ENCODE results near the gene STK11.

STK11 gene

DNA sequence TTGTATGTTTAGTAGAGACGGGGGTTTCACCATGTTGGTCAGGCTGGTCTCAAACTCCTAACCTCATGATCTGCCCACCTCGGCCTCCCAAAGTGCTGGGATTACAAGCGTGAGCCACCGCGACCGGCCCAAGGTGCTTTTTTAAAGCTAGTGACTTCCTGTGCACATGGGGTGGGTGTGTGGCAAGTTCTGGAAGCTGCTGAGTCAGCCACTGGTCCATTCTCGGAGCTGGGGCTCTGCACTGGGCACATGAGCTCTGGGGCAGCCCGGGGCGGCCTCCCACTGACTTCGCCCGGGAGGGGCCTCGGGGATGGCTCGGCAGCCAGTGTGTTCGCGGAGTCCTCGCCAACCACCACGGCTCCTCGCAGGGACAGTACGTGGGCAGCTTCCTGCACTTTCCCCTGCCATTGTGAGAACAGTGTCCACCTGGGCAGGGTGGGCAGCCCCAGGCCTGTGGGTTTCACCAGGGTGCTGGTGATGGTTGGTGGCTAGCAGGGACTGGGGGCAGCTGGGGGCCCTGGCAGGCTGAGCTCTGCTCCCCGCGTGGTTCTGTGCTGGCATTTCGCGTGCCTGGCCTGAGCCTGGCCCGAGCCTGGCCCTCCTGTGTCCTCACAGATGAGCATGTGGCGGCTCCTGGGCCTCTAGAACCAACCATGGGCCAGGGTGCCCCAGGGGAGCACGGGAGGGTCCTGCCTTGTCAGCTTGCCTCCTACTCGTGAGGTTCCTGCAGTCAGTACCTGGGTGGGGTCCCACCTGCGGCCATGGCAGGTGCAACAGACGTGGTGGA, 20.1 kb downstream of the STK11 start:
- H3K9me3 ChIP-seq (ENCODE audit: low read length) = no peaks in the 10 kb centered on the region
- peaks cover 23% of the 10 kb centered on the region for H3K36me3 ChIP-seq (ENCODE audit: insufficient read depth, low read length)
- no peaks in the 10 kb centered on the region for H3K27me3 ChIP-seq (ENCODE audit: control insufficient read depth in 1 of 2, insufficient read depth in 2 of 2, low read length in 2 of 2)
- H3K4me1 ChIP-seq (ENCODE audit: insufficient read depth, low read length) = peaks cover 7% of the 10 kb centered on the region
- no peak overlapping the region for H3K27ac ChIP-seq (ENCODE audit: low read depth, low read length)
- H3K9ac ChIP-seq (ENCODE audit: low read length) = no peak overlapping the region
- H3K4me3 ChIP-seq (ENCODE audit: low read depth in 1 of 2, low read length in 2 of 2) = no peak overlapping the region

GRCh38 chr19:1226227-1226518, 20.6 kb downstream of the STK11 start:
- H3K36me3 ChIP-seq (ENCODE audit: insufficient read depth, low read length) = peaks cover 18% of the 10 kb centered on the region
- H3K9me3 ChIP-seq (ENCODE audit: low read length) = no peaks in the 10 kb centered on the region
- no peak overlapping the region for H3K27ac ChIP-seq (ENCODE audit: low read depth, low read length)
- no peak overlapping the region for H3K4me3 ChIP-seq (ENCODE audit: low read depth in 1 of 2, low read length in 2 of 2)
- H3K27me3 ChIP-seq (ENCODE audit: control insufficient read depth in 1 of 2, insufficient read depth in 2 of 2, low read length in 2 of 2) = no peaks in the 10 kb centered on the region
- H3K9ac ChIP-seq (ENCODE audit: low read length) = no peak overlapping the region
- H3K4me1 ChIP-seq (ENCODE audit: insufficient read depth, low read length) = peaks cover 7% of the 10 kb centered on the region

DNA sequence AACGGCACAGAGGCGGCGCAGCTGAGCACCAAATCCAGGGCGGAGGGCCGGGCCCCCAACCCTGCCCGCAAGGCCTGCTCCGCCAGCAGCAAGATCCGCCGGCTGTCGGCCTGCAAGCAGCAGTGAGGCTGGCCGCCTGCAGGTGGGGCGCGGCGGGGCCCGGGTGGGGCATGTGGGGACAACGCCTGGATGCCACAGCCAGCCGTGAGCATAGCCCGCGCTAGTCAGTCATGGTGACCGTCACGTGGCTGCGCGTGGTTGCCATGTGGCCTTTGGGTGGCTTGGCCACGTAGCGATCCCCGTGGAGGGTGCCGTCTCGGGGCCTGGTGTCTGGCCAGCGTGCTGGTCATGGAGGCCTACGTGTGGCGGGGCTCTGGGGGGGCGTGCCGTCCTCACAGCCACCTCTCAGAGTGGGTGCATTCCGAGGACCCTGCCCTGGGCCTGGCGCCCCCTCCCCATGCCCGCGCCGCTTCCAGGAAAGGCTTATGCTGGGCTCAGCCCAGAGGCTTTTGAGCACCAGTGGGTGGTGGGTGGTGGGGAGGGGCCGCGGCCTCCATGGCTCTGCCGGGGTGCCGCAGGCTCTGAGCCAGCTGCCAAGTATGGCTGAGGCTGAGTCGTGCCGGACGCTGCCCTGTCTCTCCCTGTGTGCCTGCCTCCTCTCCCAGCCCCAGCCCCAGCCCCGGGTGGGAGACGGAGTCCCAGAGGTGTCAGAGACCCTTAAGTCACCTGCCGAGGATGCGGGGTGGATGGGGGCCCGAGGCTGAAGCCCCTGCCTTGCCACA, 21.1 kb downstream of the STK11 start:
- H3K36me3 ChIP-seq (ENCODE audit: insufficient read depth, low read length) = peaks cover 13% of the 10 kb centered on the region
- H3K27me3 ChIP-seq (ENCODE audit: control insufficient read depth in 1 of 2, insufficient read depth in 2 of 2, low read length in 2 of 2) = no peaks in the 10 kb centered on the region
- H3K4me3 ChIP-seq (ENCODE audit: low read depth in 1 of 2, low read length in 2 of 2) = no peak overlapping the region

GRCh38 chr19:1227304-1228054, 21.9 kb downstream of the STK11 start:
- Histone ChIP-seq H3K27ac (ENCODE audit: low read depth, low read length) (no peak overlapping the region), H3K27me3 (ENCODE audit: control insufficient read depth in 1 of 2, insufficient read depth in 2 of 2, low read length in 2 of 2) (no peaks in the 10 kb centered on the region), H3K4me1 (ENCODE audit: insufficient read depth, low read length) (peaks cover 13% of the 10 kb centered on the region), H3K9ac (ENCODE audit: low read length) (no peak overlapping the region), H3K9me3 (ENCODE audit: low read length) (no peaks in the 10 kb centered on the region), H3K4me3 (ENCODE audit: low read depth in 1 of 2, low read length in 2 of 2) (no peak overlapping the region), H3K36me3 (ENCODE audit: insufficient read depth, low read length) (peaks cover 10% of the 10 kb centered on the region)

More for the DNA sequence above, 21.1 kb downstream of the STK11 start:
- Histone ChIP-seq H3K9me3 (ENCODE audit: low read length) (no peaks in the 10 kb centered on the region), H3K27ac (ENCODE audit: low read depth, low read length) (no peak overlapping the region), H3K9ac (ENCODE audit: low read length) (no peak overlapping the region), H3K4me1 (ENCODE audit: insufficient read depth, low read length) (peaks cover 7% of the 10 kb centered on the region)

- no peak overlapping the region for H3K27ac ChIP-seq (ENCODE audit: low read depth, low read length)
These were observed 22.8 kb downstream of the STK11 start for GRCh38 chr19:1228161-1228957.

DNA sequence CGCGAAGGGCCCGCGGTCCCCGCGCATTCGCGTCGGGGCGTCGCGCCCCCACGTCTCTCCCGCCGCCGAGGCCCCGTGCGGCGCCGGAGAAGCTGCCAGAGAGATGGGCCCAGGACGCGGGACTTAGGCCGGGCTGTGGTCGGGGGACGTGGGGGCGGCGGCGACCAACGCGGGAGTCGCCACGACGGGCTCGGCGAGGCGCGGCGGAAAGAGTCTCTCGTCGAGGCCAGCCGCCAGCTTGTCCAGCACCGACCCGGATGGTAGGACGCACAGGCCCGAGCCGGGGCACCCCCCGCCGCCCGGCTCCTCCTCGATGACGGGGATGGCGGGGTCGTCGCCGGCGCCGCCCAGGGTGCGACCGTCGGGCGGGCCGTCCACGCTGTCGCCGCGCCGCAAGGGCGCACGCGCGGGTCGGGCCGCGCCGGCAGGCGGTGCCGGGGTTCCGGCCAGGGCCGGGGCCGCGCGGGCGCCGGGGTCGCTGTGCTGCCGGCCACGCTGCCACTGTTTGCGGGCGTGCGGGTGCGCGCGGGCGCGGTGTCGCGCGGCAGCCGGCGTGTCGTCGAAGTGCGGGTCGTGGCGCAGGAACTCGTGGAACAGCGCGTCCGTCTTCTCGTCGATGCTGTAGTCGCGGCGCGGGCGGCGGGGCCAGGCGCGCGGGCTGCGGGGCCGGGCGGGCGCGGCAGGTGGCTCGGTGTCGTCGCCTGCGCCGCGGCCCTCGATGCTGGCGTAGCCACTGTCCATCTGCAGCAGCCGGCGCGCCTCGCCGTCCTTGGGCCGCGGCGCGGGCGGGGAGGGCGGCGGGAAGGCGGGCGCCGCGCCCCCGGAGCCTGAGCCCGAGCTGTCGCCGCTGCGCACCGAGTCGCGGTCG, 23.7 kb downstream of the STK11 start:
- no peaks in the 10 kb centered on the region for H3K36me3 ChIP-seq (ENCODE audit: insufficient read depth, low read length)
- no peak overlapping the region for H3K4me3 ChIP-seq (ENCODE audit: low read depth in 1 of 2, low read length in 2 of 2)
- no peaks in the 10 kb centered on the region for H3K9me3 ChIP-seq (ENCODE audit: low read length)
- H3K27me3 ChIP-seq (ENCODE audit: control insufficient read depth in 1 of 2, insufficient read depth in 2 of 2, low read length in 2 of 2) = no peaks in the 10 kb centered on the region
- H3K4me1 ChIP-seq (ENCODE audit: insufficient read depth, low read length) = peaks cover 13% of the 10 kb centered on the region
- H3K9ac ChIP-seq (ENCODE audit: low read length) = no peak overlapping the region
- H3K27ac ChIP-seq (ENCODE audit: low read depth, low read length) = no peak overlapping the region

More at GRCh38 chr19:1228161-1228957, 22.8 kb downstream of the STK11 start:
- Histone ChIP-seq H3K4me1 (ENCODE audit: insufficient read depth, low read length) (peaks cover 13% of the 10 kb centered on the region), H3K4me3 (ENCODE audit: low read depth in 1 of 2, low read length in 2 of 2) (no peak overlapping the region), H3K9me3 (ENCODE audit: low read length) (no peaks in the 10 kb centered on the region), H3K9ac (ENCODE audit: low read length) (no peak overlapping the region), H3K36me3 (ENCODE audit: insufficient read depth, low read length) (peaks cover 2% of the 10 kb centered on the region), H3K27me3 (ENCODE audit: control insufficient read depth in 1 of 2, insufficient read depth in 2 of 2, low read length in 2 of 2) (no peaks in the 10 kb centered on the region)

GRCh38 chr19:1229924-1230782, 24.6 kb downstream of the STK11 start:
- H3K9me3 ChIP-seq (ENCODE audit: low read length) = no peaks in the 10 kb centered on the region
- no peaks in the 10 kb centered on the region for H3K36me3 ChIP-seq (ENCODE audit: insufficient read depth, low read length)
- no peak overlapping the region for H3K4me3 ChIP-seq (ENCODE audit: low read depth in 1 of 2, low read length in 2 of 2)
- H3K27ac ChIP-seq (ENCODE audit: low read depth, low read length) = no peak overlapping the region
- peaks cover 13% of the 10 kb centered on the region for H3K4me1 ChIP-seq (ENCODE audit: insufficient read depth, low read length)
- H3K9ac ChIP-seq (ENCODE audit: low read length) = no peak overlapping the region
- no peaks in the 10 kb centered on the region for H3K27me3 ChIP-seq (ENCODE audit: control insufficient read depth in 1 of 2, insufficient read depth in 2 of 2, low read length in 2 of 2)

- H3K9me3 ChIP-seq (ENCODE audit: low read length) = no peaks in the 10 kb centered on the region
- H3K27me3 ChIP-seq (ENCODE audit: control insufficient read depth in 1 of 2, insufficient read depth in 2 of 2, low read length in 2 of 2) = peaks cover 0 to 1% of the 10 kb centered on the region in 2 donors
- H3K27ac ChIP-seq (ENCODE audit: low read depth, low read length) = no peak overlapping the region
- H3K4me1 ChIP-seq (ENCODE audit: insufficient read depth, low read length) = peaks cover 13% of the 10 kb centered on the region
- H3K4me3 ChIP-seq (ENCODE audit: low read depth in 1 of 2, low read length in 2 of 2) = no peak overlapping the region
- H3K9ac ChIP-seq (ENCODE audit: low read length) = no peak overlapping the region
- no peaks in the 10 kb centered on the region for H3K36me3 ChIP-seq (ENCODE audit: insufficient read depth, low read length)
These were observed 25.4 kb downstream of the STK11 start for GRCh38 chr19:1230783-1231489.

DNA sequence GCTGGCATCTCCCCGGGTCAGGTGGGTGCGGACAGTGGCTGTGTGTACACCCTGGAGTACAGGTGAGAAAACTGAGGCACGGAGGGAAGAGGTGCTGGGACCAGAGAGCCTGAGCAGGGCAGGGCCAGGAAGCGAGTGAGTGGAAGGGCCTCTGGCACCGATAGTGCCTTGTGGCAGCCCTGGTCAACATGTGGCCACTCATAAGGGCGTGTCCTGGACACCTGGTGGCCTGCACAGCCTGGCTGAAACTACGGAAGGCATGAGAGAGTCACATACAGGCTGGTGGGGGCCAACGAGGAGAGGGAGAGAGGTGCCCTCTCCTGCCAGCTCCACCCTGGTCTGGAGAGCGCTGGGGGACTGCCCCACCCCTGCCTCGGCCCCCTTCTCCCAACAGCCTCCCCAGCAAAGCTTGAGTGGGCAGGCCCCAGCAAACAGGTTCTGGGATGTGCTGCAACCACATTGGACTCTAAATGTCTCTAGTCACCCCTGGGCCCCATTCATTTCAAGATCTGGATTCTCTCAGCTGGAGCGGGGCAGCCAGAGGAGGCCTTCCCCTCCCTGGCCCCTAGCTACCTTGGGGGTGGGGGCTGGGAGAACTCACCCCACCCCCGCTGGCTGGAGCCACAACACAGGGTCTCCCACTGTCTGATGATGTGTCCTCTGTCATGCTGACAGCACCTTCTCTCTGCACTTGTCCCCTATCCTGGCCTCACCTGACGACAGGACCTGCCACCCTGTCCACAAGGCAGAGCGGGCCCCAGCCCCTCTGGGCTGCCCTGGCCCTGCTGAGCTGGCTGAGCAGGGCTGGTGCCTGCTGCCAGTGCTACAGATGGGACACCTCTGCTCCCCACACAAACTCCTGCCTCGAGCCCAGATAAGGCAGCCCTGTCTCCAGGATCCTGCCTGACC, 26.4 kb downstream of the STK11 start:
- Histone ChIP-seq H3K27me3 (ENCODE audit: control insufficient read depth in 1 of 2, insufficient read depth in 2 of 2, low read length in 2 of 2) (peaks cover 0 to 8% of the 10 kb centered on the region in 2 donors), H3K9ac (ENCODE audit: low read length) (no peak overlapping the region), H3K9me3 (ENCODE audit: low read length) (no peaks in the 10 kb centered on the region), H3K27ac (ENCODE audit: low read depth, low read length) (no peak overlapping the region), H3K4me1 (ENCODE audit: insufficient read depth, low read length) (peaks cover 13% of the 10 kb centered on the region), H3K36me3 (ENCODE audit: insufficient read depth, low read length) (no peaks in the 10 kb centered on the region), H3K4me3 (ENCODE audit: low read depth in 1 of 2, low read length in 2 of 2) (no peak overlapping the region)
